Activated naive CD4-positive, alpha-beta T cell treated with anti-CD3 and anti-CD28 coated beads, Interleukin-2, amount 50 U/mL, for 24 hours (primary cell): Measurements from ENCODE around the gene MLEC.
"Not testable (repeated sequence)": the region's sequence is repeated elsewhere in the genome, so short reads cannot be mapped to it uniquely, and the experiment has no call there.

ENCODE experiments used
- H3K27ac Mint-ChIP-seq: one replicate; pipeline ENCODE4 v1.8.0; 2021; ENCODE audit warnings: mild to moderate bottlenecking, mixed read lengths
- H3K27me3 Mint-ChIP-seq: one replicate; pipeline ENCODE4 v1.8.0; 2021; ENCODE audit warnings: mixed read lengths
- H3K36me3 Mint-ChIP-seq: one replicate; pipeline ENCODE4 v1.8.0; 2021; ENCODE audit warnings: mixed read lengths
- H3K4me1 Mint-ChIP-seq: one replicate; pipeline ENCODE4 v1.8.0; 2021; ENCODE audit warnings: mixed read lengths
- H3K4me3 Mint-ChIP-seq: one replicate; pipeline ENCODE4 v1.8.0; 2021; ENCODE audit warnings: mild to moderate bottlenecking, mixed read lengths
- H3K9me3 Mint-ChIP-seq: one replicate; pipeline ENCODE4 v1.8.0; 2021; ENCODE audit warnings: mixed read lengths

MLEC gene

DNA sequence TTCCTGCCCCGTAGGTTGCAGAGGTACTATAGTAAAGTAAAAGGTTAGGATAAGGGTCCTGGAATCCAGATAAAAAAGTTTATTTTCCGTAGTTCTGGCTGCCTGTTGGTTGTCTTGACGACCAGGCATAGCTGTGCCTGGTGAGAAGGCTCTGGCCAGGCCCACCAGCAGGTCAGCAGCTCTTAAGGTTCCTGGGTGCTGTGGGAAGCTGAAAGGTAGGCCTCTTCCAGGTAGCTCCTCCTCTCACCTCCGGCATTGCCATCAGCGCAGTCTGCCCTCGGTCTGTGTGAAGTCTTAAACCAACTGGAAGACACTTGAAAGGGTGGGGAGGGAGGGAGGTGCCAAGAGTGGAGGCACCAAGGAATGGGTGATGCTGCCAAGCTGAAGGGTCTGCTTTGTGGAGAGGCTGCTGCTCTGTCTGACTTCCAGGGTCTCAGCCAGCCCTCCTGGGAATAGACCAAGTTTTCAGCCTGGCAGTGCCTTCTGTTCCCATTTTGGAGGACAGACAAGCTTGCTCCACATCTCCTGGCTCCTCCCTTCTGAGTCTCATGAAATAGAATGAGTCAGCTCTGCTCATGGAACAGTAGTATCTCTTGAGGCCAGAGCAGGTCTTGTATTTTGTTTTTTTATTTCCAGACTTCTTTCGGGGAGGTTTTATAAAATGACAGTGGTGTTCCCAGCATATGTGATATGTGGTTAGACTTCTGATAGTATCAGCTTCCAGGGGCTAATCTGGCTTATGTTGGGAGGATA, 33.5 kb downstream of the MLEC start:
- Mint-ChIP-seq H3K4me1 (peaks cover 28% of the 10 kb centered on the region), H3K9me3 (no peaks in the 10 kb centered on the region), H3K27ac (no peak overlapping the region), H3K27me3 (no peaks in the 10 kb centered on the region), H3K4me3 (no peak overlapping the region), H3K36me3 (peaks cover 8% of the 10 kb centered on the region)

DNA sequence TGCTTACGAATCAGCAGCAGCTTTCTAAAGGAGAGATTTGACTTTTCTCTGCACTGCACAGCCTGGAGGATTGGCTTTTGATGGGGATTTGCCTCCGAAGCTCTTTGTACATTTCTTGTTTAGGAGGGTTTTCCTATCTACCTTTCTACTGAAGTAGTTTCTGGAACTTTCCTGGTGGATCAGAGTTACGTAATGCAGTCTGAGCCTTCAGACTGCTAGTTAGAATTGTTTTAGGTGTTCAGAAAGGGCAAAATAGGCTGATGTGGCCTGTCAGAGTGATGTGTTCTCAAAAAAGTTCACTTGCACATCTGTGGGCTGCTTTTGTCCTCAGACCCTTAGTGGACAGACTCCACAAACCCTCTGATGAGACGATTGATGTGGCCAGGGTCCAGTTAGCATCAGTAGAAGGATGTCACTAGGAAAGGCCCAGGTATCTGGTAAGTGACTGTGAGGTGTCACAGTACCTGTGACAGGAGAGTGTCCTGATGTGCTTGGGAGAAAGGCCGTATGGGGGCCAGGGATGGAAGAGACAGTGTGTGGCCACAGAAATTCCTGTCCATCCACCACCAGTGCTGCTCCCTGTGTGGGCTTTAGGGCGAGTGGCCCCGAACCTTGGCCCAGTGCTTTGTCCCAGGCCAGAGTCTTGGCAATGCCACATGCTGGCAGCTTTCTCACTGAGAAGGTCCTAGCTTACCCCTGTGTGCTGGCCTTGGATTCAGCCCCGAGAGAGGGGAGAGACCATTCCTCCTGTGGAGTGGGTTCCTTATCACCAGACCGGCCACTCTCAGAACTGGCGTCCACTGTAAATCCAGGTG, 34.2 kb downstream of the MLEC start:
- H3K9me3 Mint-ChIP-seq, result no peaks in the 10 kb centered on the region
- H3K4me3 Mint-ChIP-seq, result no peak overlapping the region
- peaks cover 8% of the 10 kb centered on the region for H3K36me3 Mint-ChIP-seq
- H3K4me1 Mint-ChIP-seq, result peaks cover 31% of the 10 kb centered on the region
- no peaks in the 10 kb centered on the region for H3K27me3 Mint-ChIP-seq
- H3K27ac Mint-ChIP-seq, result no peak overlapping the region

DNA sequence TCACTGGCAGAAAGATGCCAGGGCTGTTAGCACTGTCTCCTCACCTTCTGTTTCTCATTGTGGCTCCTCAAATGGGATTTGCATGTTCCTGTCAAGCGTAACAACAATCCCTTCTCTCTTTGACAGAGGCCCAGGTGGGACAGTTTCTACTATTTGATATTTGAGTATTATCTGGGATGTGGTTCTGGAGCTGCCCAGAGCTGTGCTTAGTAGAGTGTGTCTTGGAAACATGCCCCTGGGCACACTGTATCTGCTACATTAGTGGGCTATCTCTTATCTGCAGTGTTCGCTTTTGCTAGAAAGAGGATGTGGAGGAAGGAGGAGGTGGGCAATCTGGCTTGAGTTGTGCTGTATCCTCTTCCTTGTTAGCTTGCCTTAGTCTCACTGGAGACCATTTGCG, 34.9 kb downstream of the MLEC start:
- Mint-ChIP-seq H3K36me3 (peaks cover 3% of the 10 kb centered on the region), H3K27ac (no peak overlapping the region), H3K4me3 (no peak overlapping the region), H3K27me3 (no peaks in the 10 kb centered on the region), H3K4me1 (peaks cover 31% of the 10 kb centered on the region), H3K9me3 (no peaks in the 10 kb centered on the region)

GRCh38 chr12:120722784-120723183, 35.8 kb downstream of the MLEC start:
- Mint-ChIP-seq H3K27ac (no peak overlapping the region), H3K9me3 (no peaks in the 10 kb centered on the region), H3K4me1 (peaks cover 31% of the 10 kb centered on the region), H3K36me3 (peaks cover 3% of the 10 kb centered on the region), H3K4me3 (no peak overlapping the region), H3K27me3 (no peaks in the 10 kb centered on the region)

DNA sequence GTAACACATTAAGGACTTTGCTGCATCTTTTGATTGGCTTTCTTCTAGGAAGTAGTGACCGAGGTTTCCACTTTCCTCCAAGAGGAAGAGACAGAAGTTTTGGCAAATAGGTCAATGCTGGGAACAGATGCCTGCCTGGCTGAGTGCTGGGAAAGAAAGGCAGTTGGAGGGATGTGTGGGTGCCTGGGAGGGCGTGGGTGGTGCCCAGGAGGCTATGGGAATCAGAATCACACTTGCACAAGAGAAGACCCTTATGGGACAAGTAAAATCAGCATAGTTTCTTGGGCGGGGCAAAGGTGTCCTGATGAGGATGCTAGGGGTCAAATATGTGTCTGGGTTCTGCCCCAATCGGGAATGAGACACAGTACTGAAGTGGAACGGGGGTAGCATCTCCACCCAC, 37.8 kb downstream of the MLEC start:
- peak overlapping the region; percentile 95 for H3K4me3 Mint-ChIP-seq
- H3K27me3 Mint-ChIP-seq, result no peaks in the 10 kb centered on the region
- H3K27ac Mint-ChIP-seq, result no peak overlapping the region
- H3K9me3 Mint-ChIP-seq, result no peaks in the 10 kb centered on the region
- no peaks in the 10 kb centered on the region for H3K36me3 Mint-ChIP-seq
- peaks cover 19% of the 10 kb centered on the region for H3K4me1 Mint-ChIP-seq

DNA sequence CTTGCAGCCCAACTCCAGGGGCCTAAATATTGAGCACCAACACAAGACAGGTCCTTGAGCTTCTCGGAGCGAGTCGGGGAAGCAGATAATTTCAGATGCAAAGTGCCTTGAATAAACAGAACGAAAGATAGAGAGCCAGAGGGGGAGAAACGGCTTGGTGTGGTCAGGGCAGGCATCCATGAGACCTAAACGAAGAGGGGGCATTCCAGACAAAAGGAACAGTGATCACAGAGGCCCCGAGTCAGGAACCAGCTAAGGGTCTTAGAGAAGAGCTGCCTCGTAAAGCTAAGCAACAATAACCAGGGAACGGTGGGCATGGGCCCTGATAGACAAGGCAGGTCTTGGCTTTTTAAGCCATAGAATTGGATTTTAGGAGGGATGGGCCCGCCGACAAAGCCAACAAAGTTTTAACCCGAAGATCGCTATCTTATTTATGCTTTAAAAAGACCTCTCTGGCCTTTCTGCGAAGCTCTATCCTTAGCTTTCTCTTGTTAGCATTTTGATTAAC, 38.3 kb downstream of the MLEC start:
- H3K27me3 Mint-ChIP-seq, result no peaks in the 10 kb centered on the region
- H3K4me1 Mint-ChIP-seq, result peaks cover 19% of the 10 kb centered on the region
- H3K27ac Mint-ChIP-seq, result peak overlapping the region; percentile 61
- H3K36me3 Mint-ChIP-seq, result peaks cover under 1% of the 10 kb centered on the region
- no peaks in the 10 kb centered on the region for H3K9me3 Mint-ChIP-seq
- peak overlapping the region; percentile 95 for H3K4me3 Mint-ChIP-seq

- Mint-ChIP-seq H3K36me3 (peaks cover 5% of the 10 kb centered on the region), H3K9me3 (no peaks in the 10 kb centered on the region), H3K4me1 (peaks cover 19% of the 10 kb centered on the region)
Observed at GRCh38 chr12:120725659-120726509, 38.9 kb downstream of the MLEC start, which contains the start of gene ACADS. ACADS (plus strand) TSS chr12:120725826; CDS start chr12:120725886, 60 bp downstream.

DNA sequence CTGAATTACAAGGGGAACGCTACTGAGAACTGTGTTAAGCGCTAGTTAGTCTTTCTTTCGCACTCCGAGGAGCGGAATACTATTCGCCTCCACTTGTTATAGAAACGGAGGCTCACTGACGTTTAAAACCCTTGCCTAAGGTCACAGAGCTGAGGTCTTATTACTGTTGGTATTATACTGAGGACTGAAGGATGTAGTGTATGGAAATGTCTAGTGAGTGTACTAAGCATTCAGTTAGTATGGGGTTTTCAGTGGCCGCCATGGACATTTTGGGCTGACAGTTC, 39.5 kb downstream of the MLEC start:
- Mint-ChIP-seq H3K27ac (peak overlapping the region; percentile 35), H3K4me1 (peaks cover 19% of the 10 kb centered on the region), H3K36me3 (peaks cover 5% of the 10 kb centered on the region), H3K4me3 (peak overlapping the region; percentile 95), H3K9me3 (no peaks in the 10 kb centered on the region), H3K27me3 (no peaks in the 10 kb centered on the region)

More at GRCh38 chr12:120725659-120726509, 38.9 kb downstream of the MLEC start, which contains the start of gene ACADS:
- Mint-ChIP-seq H3K4me3 (peak within 1 kb of the TSS; percentile 95), H3K27ac (peak within 1 kb of the TSS; percentile 61), H3K27me3 (no peaks in the 10 kb centered on the region)

GRCh38 chr12:120726961-120727360, 40.0 kb downstream of the MLEC start:
- peaks cover 19% of the 10 kb centered on the region for H3K4me1 Mint-ChIP-seq
- H3K27ac Mint-ChIP-seq, result no peak overlapping the region
- H3K36me3 Mint-ChIP-seq, result peaks cover 5% of the 10 kb centered on the region
- H3K4me3 Mint-ChIP-seq, result peak overlapping the region; percentile 95
- no peaks in the 10 kb centered on the region for H3K9me3 Mint-ChIP-seq
- H3K27me3 Mint-ChIP-seq, result no peaks in the 10 kb centered on the region

GRCh38 chr12:120732198-120732597, 45.2 kb downstream of the MLEC start:
- H3K9me3 Mint-ChIP-seq, H3K4me1 Mint-ChIP-seq, H3K27ac Mint-ChIP-seq, H3K36me3 Mint-ChIP-seq, H3K4me3 Mint-ChIP-seq, H3K27me3 Mint-ChIP-seq: not testable (repeated sequence)

GRCh38 chr12:120733574-120733973, 46.6 kb downstream of the MLEC start:
- Mint-ChIP-seq H3K36me3 (peaks cover 6% of the 10 kb centered on the region), H3K4me1 (peaks cover 3% of the 10 kb centered on the region), H3K27me3 (no peaks in the 10 kb centered on the region), H3K27ac (no peak overlapping the region), H3K9me3 (no peaks in the 10 kb centered on the region), H3K4me3 (no peak overlapping the region)

DNA sequence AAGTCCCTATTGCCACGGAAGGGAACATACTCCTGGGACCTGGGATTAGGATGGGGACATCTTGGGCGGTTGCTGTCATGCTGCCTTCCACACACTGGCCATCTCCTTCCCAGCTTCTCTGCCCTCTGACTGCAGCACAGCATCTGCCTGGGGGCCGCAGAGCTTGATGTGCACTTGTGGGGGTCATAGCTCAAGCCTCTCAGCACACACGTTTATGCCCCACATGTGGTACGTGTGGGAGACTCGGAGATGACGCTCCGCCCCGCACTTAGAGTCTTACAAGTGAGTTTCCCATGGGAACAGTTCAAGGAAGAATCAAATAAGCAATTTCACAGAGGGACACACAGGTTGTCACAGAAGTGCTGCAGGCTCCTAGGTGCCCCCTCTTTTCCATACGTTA, 47.3 kb downstream of the MLEC start:
- Mint-ChIP-seq H3K36me3 (peaks cover 6% of the 10 kb centered on the region), H3K4me3 (no peak overlapping the region), H3K27me3 (no peaks in the 10 kb centered on the region), H3K27ac (no peak overlapping the region), H3K9me3 (no peaks in the 10 kb centered on the region), H3K4me1 (peaks cover 3% of the 10 kb centered on the region)

- Mint-ChIP-seq H3K27me3 (no peaks in the 10 kb centered on the region), H3K9me3 (no peaks in the 10 kb centered on the region), H3K36me3 (peaks cover 6% of the 10 kb centered on the region)
Observed at GRCh38 chr12:120735181-120735580, 48.2 kb downstream of the MLEC start.

DNA sequence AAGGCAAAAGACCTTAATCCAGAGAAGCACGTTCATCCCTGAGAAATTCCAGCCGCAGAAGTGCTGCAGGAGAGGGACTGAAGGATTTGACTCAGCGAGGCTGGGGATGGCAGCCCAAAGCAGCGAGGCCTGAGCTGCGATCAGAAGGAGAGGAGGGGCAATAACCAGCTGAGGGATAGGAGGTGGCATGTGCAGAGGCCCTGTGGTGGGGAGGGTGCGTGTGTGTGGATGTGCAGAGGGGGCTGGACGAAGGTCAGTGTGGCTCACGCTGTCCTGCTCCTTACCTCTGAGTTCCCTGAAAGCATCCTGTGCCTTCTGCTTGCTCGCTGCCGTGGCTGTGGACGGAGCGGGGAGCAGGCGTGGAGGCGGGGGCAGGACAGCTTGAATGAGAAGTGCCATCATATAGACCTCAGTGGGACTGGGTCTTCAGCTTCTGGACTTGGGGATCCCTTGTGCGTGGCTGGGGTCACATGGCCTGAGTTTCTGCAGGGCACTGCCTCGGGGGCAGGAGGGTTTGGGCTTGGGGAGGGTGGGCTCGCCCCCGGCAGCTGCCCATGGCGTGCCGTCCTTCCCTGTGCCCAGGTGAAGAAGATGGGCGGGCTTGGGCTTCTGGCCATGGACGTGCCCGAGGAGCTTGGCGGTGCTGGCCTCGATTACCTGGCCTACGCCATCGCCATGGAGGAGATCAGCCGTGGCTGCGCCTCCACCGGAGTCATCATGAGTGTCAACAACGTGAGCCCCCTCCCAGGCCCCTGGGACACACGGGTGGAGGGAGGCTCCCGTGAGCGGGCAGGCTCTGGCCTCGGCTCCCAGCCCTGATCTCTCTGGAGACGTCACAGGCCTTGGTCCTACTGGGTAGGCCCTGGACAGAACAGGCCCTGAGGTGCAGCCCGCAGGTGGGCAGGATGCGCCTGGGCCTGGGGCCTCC, 49.7 kb downstream of the MLEC start:
- Mint-ChIP-seq H3K9me3 (no peaks in the 10 kb centered on the region), H3K4me1 (no peaks in the 10 kb centered on the region), H3K27ac (no peak overlapping the region), H3K36me3 (peaks cover 1% of the 10 kb centered on the region), H3K27me3 (no peaks in the 10 kb centered on the region), H3K4me3 (no peak overlapping the region)

More at GRCh38 chr12:120735181-120735580, 48.2 kb downstream of the MLEC start:
- Mint-ChIP-seq H3K4me1 (no peaks in the 10 kb centered on the region), H3K4me3 (no peak overlapping the region), H3K27ac (no peak overlapping the region)
